ENCODE data around the gene HES2.
A peak's percentile ranks its signal among the peaks of the same experiment; 100 is the strongest.
"Not testable (repeated sequence)": the region's sequence is repeated elsewhere in the genome, so short reads cannot be mapped to it uniquely, and the experiment has no call there.

HES2 gene, protein sequence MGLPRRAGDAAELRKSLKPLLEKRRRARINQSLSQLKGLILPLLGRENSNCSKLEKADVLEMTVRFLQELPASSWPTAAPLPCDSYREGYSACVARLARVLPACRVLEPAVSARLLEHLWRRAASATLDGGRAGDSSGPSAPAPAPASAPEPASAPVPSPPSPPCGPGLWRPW

DNA sequence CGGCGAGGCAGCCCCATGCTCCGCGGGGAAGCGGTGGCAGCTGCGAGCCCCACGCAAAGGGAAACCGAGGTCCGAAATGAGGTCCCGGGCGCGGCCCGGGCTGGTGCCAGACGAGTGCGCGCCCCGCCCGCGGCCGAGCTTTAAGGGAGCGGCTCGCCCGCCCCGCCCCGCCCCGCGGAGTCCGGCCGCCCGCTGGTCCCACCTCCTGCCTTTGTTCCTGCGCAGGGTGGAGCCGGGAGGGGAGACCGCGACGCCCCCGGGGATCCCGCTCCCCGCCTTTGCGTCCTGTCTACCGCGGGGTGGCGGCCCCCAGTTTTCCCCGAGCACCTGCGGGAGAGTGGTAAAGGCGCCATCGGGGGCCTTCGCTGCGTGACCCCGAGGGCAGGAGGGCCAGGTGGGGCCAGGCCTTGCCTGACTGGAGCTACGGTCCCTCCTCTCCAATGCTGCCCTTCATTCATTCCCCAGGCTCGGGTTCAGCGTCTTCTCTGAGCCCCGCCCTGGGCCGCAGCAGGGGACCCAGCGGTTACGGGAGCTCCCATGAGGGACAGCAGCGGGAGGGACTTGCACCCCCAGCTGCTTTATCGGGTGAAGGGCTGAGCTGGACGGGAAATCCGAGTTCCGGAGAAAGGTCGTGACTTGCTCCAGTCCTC lies at the start of gene HES2:
HES2 (minus strand) TSS at position 116 of the 650 bp plus-strand sequence; CDS start at position 17, 99 bp downstream.
- no peak for DNase-seq (ENCODE audit: low read depth in 2 of 2, low spot score in 1 of 2)

DNA sequence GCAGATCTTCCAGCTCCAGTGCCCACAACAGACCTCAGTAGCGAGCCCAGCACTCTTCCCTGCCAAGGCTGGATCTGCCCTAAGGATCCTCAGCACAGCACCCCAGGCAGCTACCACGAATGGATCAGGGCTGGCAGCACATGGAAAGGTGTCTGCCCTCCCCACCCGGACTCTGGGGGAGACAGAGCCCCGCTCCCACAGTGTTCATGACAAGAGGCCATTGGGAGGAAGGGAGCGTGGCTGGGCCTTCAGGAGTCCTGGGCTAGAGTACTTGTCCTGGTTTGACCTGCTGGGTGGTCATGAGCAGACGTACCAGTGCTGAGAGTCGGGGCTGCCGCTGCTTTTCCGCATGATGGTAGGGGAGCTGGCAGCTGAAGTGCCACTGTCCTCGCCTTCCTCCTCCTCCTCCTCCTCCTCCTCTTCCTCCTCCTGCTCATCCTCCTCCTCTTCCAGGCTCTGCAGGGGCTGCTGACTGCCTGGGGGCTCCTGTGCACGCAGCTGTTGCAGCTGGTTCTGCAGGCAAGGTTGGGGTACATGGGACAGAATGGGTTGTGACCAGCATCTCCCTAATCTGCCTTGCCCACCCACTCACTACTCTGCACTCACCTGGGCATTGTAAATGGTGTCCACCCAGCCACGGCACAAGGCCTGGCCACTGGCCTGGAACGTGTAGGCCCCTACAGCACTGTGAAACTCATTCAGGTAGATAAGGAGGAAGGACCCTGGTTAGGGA lies 49.2 kb upstream of the HES2 start:
- DNase-seq (ENCODE audit: low read depth in 2 of 2, low spot score in 1 of 2) = no peak

DNA sequence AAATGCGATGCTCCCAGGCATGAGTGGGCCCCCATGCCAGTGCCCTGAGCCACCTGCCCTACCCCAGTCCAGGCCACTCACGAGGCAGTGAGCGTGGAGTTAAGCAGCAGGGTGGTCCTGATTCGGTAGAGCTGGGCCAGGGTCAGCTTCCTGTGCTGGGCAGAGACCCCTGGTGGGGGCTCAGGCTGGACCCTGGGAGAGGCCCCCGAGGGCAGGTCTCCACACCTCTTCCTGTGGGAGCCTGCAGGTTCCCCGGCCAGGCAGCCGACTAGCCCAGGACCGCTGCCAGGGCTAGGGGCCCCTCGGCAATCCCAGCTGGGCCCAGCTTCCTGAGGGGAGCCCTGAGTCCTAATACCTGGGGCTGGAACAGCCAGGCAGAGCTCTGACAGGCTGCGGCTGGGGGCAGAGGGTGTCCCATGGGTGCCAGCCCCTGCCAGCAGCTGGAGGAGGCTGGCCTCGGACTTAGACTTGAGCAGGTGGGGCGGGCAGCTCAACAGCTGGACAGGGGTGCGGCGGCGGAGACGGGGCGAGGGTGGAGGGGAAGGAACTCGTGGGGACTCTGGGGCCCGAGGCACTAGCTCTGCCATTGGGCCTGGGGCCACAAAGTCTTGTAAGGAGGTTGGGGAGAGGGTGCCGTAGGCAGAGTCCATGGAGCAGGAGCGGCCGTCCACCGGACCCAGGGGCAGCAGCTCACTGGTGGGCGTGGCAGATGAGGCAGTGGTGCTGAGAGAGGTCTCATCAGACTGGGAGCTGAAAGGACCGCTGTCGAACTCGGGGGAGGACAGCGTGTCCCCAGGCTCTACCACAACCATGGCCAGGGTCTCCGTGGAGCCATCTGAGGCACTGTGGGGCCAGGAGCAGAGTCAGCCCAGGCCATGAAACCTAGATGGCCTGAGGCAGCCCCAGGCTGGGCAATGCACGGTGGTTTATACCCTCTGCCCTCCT lies 48.3 kb upstream of the HES2 start:
- no peak for DNase-seq (ENCODE audit: low read depth in 2 of 2, low spot score in 1 of 2)

DNA sequence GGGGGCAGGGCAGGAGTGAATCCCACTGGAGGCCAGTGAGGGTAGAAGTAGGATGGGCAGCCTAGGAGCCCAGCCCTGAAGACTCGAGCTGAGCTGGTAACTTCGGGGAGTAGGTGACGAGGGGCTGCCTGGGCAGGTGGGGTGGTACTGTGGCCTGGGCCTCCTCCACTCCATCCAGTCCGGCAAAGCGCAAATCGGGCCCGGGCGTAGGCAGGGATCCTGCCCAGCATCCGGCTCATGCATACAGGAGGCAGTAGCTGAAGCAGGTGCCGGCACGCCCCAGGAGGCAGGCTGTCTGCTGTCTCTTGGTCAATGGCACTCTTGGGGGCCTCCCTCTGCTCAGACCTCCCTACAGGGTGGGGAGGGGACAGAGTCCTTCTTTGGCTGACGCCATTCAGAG lies 47.5 kb upstream of the HES2 start:
- DNase-seq (ENCODE audit: low read depth in 2 of 2, low spot score in 1 of 2) = no peak

DNA sequence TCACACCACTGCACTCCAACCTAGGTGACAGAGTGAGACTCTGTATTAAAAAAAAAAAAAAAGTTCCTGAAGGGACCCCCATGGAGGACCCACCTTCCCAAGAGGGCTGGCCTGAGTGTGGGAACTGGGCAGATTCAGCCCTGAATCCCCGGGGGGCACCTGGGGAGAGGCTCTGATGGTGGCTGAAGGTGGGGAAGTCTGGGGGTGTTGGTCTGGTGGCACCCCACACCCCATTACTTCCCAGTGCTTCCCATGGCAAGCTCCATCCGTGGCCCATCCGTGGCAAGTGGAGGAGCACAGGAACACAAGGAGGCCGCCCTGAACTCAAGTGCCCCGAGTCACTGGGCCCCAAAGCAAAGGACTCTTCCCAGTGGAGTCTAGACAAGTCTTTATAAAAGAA lies 47.0 kb upstream of the HES2 start:
- DNase-seq (ENCODE audit: low read depth in 2 of 2, low spot score in 1 of 2) = no peak

DNA sequence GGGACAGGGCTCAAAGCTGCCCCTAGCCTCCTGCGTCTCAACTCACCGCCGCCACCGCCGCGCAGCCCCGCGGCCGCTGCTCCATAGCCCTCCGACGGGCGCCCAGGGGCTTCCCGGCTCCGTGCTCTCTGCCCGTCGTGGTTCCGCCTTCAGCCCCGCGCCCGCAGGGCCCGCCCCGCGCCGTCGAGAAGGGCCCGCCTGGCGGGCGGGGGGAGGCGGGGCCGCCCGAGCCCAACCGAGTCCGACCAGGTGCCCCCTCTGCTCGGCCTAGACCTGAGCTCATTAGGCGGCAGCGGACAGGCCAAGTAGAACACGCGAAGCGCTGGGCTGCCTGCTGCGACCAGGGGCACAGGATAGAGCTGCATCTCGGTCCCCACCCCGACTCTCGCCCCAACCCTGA lies 46.3 kb upstream of the HES2 start, which contains the start of gene TNFRSF25:
TNFRSF25 (minus strand) TSS at position 151 of the 400 bp plus-strand sequence; CDS start at position 85, 66 bp downstream.
- no peak for DNase-seq (ENCODE audit: low read depth in 2 of 2, low spot score in 1 of 2)

DNA sequence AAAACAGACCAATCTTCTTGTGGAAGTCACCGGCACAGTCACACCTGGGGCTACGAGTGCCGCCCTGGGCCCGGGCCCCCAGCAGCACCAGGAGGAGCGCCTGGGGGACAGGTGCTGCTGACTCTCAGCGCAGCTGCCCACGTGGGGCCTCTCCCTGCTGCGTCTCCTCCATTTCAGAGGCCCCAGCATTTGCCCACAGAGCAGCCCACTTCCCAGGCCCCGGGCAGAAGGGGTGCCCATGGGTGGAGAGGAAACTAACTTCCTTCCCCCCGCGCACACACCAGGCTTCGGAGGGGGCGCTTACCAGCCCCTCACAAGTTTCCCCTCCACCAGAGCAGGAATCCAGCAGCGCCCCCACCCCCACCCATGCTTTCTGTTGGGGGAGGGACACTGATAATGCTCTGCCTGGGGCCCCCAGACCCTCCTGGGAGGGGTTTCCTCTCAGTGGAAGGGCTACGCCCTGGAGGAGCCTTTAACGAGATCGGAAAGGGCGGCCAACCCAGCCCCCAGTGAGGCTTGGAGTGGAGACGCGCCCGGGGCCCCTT lies 45.8 kb upstream of the HES2 start:
- DNase-seq (ENCODE audit: low read depth in 2 of 2, low spot score in 1 of 2) = no peak

DNA sequence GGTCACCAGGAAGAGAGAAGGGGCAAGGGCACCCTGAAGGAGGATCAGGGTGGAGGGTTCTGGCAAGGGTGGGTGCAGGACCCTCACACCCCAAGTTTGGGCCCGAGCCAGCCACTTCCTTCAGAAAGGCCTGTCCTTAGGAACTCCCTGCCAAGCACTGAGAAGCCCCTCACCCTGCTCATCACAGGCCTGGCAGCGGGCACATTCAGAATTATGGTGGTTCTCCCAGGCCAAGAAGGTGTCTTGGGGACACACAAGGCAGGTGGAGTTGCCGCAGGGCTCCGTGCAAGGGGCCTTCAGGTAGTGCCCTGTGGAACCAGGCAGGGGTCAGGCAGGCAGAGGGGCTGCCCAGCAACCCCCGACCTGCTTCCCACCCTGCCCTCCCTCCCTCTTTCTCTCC lies 45.2 kb upstream of the HES2 start:
- no peak for DNase-seq (ENCODE audit: low read depth in 2 of 2, low spot score in 1 of 2)

DNA sequence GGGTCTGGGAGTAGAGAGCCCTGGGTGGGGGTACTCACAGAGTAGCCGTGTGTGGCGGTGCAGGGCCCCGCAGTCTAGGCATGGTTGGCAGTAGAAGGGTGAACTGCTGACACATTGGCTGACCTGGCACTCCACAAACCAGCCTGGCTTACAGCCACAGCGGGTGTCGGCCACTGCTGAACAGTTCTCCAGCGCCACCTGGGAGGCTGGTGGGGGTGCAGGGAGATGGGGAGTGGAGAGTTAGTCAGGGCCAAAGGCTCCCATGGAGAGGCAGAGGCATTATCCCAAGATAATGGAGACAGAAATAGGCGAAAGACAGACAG lies 44.8 kb upstream of the HES2 start:
- DNase-seq (ENCODE audit: low read depth in 2 of 2, low spot score in 1 of 2) = no peak

DNA sequence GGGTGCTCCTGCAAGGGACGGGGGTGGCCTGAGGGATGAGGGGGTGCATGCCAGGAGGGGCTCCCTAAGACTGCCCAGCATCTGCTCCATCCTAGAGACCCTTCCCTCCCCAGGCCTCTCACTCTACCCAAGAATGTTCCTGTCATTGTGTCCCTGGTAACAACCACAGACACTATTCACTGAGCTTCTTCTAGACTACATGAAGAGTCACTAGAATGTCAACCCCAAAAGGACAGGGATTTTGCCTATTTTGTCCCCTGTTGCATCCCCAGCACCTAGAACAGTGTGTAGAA lies 43.3 kb upstream of the HES2 start:
- no peak for DNase-seq (ENCODE audit: low read depth in 2 of 2, low spot score in 1 of 2)

DNA sequence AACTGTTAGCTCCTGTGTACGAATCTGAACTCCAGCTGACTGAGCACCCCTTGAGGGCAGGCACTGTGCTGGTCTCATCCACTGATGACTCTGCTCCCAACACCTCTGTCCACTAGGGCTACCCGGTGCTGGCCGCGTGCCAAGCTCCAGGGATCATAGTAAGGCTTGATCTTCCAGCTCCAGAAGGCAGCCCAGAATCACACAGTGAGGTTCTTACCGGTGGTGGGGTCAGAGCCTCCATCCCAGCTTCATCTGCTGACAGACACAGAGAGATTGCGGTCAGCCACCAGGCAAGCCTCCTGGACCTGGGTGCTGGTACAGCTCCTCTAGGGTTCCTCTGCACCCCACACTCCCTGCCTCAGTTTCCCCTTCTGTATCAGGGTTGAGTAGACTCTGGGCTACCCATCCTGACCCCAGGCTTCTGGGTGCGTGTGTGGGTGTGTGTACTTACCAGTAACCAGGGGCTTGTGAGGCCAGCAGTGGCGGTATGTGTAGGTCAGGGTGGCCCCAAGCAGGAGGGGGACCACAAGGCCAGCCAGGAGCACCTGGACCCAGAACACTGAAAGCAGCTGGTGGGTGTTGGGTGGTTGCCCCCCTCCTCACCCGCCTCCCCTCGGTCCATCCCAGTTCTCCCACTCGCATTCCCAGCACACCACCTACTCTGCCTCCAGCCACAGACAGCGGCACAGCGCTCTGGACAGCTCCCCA lies 42.8 kb upstream of the HES2 start:
- no peak for DNase-seq (ENCODE audit: low read depth in 2 of 2, low spot score in 1 of 2)

DNA sequence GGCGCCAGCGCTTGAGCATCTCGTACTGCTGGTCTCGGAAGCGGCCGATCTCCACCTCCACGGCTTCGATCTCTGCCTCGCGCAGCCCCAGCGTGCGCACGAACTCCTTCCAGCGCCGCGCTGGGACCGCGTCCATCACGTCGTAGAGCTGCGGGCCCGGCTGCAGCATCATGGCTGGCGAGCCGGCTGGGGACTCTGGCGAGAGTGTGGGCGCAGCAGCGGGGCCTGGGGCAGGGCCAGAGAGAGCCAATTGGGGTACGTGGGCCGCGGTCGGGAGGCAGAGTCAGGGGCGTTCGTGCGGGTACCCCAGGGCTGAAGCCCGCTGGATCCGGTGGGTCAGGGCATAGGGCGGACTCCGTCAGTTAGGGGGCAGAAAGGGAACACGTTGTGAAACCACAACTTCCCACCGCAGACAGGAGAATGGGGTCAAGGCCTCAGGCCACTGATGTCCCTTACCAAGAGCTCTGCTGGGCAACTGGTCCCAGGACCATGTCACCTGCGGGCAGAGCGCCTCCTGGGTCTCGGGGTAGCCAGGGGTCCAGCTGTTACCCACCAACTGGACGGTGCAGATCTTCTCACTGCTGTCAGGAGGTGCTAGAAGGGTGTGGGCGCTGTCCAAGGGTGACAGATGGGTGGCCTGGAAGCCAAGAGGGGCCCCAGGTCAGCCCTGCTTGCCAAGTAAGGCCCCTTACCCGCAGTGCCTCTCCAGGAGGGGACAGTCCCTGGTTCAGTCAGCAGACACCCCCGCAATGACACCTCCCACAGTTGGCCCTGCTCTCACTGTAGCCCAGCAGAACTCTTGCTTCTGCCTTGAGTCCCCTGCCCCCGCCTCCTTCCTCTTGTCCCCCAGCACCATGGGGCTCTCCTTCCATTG lies 42.1 kb upstream of the HES2 start:
- DNase-seq (ENCODE audit: low read depth in 2 of 2, low spot score in 1 of 2) = no peak

DNA sequence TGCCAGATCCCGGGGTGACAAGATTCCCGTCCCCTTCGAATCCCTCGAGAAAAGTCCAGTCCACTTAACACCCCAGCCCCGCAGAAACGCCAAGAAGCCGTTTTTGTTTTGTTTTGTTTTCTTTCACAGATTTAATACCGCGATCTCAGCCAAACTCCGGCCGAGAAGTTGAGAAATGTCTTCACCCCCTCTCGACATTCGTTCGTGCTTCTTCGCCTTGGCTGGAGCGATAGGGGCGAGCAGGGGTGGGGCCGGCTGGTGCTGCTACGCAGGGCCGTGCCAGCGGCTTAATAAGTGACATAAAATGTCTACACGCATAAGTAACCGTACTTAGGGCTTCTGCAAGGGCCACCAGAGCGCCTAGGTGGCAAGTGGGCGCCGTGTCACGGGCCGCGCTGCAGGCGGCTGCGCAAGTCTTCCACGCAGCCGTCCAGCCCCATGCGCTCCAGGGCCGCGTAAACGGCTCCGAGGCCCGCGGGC lies 41.4 kb upstream of the HES2 start:
- no peak for DNase-seq (ENCODE audit: low read depth in 2 of 2, low spot score in 1 of 2)

DNA sequence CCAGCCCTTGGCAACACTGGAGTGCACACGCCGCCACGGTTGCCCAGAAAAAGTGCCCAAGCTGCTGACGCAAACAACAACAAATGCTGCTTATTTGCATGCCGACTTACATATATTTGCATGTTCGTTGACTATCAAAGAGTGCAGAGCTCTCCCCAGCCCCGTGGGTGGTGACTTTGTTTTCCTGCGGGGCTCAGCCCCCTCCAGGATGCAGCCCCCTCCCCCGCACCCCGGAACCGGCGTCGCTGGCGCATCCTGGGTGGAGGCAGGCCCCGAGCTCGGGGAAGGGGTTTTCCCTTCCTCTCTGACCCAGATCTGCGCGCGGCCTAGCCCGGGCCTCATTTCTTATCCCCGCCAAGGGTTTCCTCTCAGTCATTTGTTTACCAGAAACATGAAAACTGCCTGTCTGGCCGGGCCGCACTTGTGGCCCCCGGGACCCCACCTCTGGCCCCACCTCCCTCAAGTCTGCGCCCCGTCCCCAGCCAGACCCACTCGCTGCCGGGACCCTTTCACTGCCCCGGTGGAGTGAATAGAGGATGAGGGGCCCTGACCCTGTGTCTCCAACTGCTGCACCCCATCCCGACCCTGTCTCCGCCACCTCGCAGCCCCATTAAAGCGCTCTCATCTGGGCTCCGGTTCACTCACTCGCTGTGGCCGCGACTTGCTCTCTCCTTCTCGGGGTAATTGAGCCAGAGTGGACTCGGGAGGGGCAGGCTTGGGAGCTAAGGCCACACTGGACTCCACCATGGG lies 40.8 kb upstream of the HES2 start:
- peak; percentile 85 to 87 for DNase-seq (ENCODE audit: low read depth in 2 of 2, low spot score in 1 of 2)

DNA sequence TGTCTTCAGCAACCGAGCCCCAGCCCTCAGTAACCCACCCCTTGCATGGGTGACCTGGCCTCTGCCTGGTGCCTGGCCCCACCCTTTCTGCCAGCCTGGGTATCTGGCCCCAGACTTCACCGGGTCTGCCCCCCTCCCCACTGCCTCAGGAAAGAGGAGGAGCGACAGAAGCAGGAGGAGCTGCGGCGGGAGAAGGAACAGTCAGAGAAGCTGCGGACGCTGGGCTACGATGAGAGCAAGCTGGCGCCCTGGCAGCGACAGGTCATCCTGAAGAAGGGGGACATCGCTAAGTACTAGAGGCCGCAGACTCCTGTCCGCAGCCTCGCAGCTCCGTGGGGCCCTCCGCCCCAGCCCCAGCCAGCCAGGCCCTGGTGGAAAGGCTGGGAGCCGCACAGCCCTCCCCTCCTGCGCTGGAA lies 40.1 kb upstream of the HES2 start:
- DNase-seq (ENCODE audit: low read depth in 2 of 2, low spot score in 1 of 2) = no peak

DNA sequence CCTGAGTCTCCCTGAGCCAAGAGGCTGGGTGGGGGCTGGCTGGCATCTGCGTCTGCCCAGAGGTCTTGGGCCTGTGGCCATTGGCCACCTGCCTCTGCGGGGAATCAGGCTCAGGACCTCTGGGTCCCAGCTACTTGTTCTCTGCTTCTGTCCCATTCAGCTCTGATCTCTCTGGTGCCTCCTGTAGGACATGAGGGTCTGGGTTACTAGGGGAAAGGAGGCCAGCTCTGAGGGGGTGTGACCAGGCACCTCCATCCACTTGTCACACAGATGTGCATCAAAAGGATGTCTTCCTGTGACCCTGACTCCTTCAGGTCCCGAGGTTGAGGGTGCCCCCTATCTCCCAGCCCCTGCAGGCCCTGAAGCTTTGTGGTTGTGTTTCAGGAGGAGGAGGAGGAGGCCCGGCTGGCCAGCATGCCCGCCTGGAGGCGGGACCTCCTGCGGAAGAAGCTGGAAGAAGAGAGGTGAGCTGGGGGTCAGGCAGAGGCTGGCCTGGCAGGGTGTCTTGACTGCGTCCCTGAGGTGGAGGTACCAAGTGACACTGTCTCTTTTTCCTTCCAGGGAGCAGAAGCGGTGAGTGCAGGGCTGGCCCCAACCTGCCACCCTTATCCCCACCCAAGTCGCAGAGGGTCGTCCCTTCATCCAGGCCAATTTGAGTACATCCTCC lies 37.2 kb upstream of the HES2 start:
- no peak for DNase-seq (ENCODE audit: low read depth in 2 of 2, low spot score in 1 of 2)

DNA sequence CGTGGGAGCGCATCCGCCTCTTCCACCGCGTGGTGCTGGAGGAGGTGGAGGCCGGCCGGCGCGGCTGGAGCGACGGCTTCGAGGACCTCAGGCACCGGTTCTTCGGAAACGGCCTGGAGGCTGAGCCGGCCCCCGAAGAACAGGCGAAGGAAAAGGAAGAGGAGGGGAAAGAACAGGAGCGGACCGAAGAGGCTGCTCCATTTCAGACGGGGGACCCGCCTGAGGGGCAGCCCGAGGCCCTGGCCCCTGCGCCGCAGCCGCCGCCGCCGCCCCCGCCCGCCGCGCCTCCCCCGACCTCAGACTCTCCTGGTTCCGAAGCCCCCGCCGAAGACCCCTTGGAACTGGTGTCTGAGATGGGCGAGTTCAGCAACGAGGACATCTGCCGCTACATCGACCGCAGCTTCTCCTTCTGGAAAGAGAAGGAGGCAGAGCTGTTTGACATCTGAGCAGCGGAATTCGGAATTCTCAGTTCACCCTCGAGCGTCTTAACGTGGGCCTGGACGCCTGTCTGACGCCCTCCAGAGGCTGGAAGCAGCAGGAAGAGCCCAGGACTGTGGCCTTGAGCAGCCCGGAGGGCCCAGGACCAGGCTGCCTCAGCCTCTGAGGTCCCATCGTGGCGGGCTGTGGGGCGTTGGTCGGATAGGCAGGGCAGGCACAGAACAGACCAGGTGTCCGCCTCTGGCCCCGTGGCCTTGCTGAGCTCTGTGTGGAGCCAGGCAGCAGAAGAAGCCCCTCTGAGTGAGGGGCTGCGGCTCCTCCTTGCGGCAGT lies 36.2 kb upstream of the HES2 start:
- DNase-seq (ENCODE audit: low read depth in 2 of 2, low spot score in 1 of 2) = not testable (repeated sequence)
